ENCODE results near the gene COX6B1.
"Not testable (repeated sequence)": the region's sequence is repeated elsewhere in the genome, so short reads cannot be mapped to it uniquely, and the experiment has no call there.

COX6B1 gene

DNA sequence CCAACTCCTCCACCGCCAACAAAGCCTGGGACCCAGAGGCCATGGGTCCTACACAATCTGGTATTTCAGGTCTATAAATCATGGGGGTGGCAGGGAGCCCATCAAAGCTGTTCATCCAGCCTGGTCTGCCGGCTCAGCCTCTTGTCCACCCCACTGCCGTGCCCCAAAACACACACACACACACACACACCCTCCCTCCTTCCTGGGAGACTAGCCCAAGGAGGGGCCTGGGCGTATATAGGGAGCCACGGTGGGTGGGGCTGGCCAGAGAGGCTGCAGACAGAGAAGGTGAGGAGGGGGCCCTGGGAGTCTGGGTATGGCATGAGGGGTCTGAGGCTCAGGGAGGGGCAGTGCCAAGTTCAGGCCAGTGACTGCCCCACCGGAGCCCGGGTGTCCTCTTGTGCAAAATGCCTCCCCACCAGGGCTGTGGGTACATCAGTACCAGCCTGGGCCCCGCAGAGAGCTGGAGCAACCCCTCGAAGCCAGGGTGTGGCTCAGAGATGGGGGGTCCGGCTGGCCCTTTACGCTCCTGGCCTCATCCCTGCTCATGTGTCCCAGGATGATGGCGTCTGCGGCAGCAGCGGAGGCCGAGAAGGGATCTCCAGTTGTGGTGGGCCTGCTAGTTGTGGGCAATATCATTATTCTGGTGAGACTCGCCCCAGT is 18.3 kb downstream of the COX6B1 start, which contains the start of gene UPK1A:
Gene UPK1A, plus strand, starts transcription at position 267 of the 663 bp plus-strand sequence. Its CDS starts 296 bp downstream, at position 563.
- DNase-seq (ENCODE audit: low read depth), result no peak

DNA sequence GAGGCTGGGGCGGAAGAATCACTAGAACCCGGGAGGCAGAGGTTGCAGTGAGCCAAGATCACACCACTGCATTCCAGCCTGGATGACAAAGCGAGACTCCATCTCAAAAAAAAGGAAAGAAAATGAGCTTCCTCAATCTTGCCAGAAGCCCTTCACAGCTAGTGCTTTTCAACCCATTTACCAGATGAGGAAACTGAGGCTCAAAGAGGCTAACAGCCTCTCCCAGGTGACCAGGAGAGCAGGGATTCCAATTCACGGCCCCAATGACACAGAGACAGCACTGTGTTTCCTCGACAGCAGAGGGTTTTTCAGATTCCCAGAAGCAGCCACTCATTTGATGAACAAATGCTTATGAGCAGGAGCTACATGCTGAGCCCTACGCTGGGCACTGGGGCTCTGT is 21.4 kb downstream of the COX6B1 start:
- DNase-seq (ENCODE audit: low read depth), result no peak

DNA sequence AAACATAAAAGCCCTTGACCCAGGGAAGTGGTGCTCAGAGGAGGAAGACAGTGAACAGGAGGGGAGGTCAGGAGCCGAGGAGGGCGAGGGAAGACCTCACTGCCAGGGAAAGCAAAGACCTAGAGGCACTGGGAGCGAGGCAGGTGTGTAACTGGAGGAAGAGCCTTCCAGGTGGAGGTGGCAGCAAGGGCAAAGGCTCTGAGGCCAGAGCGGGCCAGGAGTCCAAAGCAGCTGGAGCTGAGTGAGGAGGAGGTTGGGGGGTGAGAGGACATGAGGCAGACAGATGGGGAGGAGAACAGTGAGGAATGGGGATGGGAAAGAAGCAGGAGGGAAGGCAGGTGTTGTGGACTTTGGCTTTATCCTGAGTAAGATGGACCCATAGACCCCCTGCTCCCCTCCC is 21.9 kb downstream of the COX6B1 start:
- no peak for DNase-seq (ENCODE audit: low read depth)

DNA sequence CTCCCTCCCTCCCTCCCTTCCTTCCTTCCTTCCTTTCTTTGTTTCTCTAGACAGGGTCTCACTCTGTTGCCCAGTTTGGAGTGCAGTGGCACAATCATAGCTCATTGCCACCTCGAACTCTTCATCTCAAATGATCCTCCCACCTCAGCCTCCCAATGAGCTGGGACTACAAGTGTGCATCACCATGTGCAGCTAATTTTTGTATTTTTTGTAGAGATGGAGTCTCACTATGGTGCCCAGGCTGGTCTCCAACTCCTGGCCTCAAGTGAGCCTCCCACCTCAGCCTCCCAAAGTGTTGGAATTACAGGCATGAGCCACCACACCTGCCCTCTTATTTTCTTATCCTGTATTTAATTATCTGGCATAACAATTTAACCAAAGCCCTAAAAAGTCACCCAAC is 22.6 kb downstream of the COX6B1 start:
- DNase-seq (ENCODE audit: low read depth), result no peak

DNA sequence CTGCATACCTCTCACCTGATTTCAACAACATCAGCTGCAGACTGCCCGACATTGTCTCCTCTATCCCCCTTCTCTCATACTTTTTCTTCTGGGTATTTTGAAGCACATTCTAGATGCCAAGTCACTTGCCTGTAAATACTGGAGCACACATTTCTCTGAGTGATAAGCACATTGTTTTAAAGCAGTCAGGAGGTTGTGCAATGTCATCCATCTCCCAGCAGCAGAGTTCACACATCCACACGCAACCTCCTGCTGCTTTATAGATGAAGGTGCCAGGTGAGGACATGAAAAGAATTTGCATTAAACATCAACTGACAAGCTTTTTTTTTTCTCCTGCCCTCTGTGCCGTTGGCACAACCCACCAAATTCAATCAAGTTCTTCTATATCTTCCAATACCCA is 23.7 kb downstream of the COX6B1 start:
- peak; percentile 67 for DNase-seq (ENCODE audit: low read depth)

DNA sequence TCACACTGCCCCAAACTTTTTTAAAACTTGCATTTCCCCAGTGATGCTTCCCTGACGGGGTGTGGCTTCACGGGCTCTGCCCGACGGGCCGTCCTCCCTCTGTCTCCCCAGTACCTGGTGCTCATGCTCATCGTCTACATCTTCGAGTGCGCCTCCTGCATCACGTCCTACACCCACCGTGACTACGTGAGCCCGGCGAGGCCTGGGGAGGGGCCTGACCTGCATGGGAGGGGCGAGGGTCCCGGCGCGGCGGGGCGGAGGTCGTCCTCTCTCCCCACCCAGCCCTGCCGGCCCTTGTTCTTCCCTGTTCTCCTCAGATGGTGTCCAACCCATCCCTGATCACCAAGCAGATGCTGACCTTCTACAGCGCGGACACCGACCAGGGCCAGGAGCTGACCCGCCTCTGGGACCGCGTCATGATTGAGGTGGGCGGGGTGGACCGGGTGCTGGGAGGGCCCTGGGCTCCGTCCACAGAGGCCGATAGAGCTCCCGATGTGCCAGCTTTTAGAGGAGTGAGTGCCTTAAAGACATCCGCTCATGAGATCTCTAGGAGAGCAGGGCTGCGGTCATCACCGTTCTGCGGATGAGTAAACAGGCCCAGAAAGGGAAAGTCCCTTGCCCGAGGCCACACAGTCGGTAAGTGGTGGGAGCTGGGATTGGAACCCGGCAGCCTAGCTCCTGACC is 25.1 kb downstream of the COX6B1 start:
- DNase-seq (ENCODE audit: low read depth), result peak; percentile 68

DNA sequence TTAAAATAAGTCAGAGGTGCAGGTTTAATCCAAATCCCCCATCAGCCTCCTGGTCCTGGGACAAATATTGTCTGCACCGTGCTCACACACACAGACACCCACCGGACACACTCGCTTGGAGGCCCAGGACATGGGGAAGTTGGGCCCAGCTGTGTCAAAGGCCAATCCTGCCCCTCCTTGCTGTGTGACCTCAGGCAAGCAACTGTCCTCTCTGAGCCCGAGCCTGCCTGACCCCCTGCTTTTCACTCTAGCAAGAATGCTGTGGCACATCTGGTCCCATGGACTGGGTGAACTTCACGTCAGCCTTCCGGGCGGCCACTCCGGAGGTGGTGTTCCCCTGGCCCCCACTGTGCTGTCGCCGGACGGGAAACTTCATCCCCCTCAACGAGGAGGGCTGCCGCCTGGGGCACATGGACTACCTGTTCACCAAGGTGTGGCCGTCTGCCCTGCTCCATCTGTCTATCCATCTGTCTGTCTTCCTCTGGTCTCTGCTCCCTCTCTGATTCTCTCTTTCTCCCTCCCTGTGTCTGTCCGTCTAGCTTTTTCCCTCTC is 27.5 kb downstream of the COX6B1 start:
- no peak for DNase-seq (ENCODE audit: low read depth)

DNA sequence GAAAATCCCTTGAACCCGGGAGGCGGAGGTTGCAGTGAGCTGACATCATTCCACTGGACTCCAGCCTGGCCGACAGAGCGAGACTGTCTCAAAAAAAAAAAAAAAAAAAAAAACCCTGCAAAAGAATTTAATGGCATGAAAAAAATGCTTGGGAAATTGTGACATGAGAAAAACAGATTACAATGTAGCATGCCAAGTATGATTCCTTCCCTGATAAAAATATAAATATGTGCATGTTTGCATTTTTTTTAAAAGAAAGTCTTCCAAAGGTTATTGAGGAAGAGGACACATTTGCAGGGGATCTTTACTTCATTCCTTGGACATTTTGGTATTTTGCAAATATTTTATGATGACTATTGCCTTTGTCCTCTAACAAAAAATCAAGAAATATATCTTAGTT is 41.7 kb downstream of the COX6B1 start:
- no peak for DNase-seq (ENCODE audit: low read depth)

DNA sequence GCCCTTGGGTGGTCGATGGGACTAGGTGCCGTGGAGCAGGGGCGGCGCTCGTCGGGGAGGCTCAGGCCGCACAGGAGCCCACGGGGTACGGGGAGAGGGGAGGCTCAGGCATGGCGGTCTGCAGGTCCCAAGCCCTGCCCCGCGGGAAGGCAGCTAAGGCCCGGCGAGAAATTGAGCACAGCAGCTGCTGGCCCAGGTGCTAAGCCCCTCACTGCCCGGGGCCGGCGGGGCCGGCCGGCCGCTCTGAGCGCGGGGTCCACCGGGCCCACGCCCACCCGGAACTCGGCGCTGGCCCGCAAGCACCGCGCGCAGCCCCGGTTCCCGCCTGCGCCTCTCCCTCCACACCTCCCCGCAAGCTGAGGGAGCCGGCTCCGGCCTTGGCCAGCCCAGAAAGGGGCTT is 43.0 kb downstream of the COX6B1 start:
- not testable (repeated sequence) for DNase-seq (ENCODE audit: low read depth)

DNA sequence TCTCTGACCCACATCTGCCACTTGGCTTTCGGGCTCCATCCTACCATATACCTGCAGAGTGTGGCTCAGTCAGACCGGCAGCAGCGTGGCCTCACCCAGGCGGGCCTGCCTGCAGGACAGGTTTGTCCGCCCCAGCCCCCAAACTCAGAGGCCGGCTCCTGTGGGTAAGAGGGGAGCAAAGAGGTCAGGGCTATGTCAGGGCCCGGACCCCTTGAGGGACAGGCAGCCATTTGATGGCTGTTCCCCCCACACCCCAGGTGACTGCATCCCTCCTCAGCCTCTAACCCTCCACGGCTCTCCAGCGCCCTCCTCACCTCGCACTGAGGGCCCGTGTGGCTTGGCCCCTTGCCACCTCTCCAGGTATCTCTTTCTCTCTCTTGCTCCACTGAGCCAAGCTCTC is 43.9 kb downstream of the COX6B1 start:
- DNase-seq (ENCODE audit: low read depth), result no peak

DNA sequence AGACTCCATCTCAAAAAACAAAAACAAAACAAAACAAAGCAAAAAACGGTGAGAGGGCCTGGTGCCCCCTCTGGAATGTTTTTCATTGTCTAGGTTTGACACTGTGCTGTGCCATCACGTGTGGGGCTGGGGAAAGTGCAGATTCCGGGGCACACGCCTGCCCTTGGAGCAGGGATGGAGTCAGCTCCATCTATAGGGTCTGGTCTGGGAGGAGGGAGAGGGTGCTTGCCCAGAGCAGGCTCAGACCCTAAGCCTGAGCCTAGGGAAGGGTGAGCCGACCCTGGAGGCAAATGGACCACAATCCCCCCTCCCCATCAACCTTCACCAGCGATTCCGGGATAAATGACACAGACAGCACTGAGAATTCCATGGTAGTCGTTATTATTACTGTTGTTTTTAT is 45.3 kb downstream of the COX6B1 start:
- no peak for DNase-seq (ENCODE audit: low read depth)

DNA sequence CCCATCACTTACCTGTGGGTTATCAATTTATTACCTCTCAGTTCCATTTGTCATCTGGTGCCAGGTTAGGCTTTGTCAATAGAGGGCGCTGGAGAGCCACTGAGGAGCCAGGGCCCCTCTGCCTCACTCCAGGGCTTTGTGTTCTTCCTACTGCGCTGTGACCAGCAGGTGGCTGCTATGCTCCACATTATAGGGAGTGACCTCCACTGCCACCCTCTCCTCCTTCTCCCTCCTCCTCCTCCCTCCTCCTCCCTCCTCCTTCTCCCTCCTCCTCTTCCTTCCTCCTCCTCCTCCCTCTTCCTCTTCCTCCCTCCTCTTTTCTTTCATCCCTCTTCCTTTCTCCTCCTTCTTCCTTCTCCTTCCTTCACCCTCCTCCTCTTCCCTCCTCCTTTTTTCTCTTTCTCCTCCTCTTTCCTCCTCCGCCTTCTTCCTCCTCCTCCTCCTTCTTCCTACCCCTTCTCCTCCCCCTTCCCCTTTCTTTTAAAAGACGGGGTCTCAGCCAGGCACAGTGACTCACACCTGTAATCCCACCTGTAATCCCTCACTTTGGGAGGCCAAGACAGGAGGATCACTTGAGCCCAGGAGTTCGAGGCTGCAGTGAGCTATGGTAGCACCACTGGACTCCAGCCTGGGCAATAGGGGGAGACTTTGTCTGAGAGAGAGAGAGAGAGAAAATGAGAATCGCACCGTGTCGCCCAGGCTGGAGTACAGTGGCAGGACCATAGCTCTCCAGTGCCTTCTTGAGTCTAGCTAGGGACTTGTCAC is 45.9 kb downstream of the COX6B1 start:
- DNase-seq (ENCODE audit: low read depth), result peak; percentile 79

DNA sequence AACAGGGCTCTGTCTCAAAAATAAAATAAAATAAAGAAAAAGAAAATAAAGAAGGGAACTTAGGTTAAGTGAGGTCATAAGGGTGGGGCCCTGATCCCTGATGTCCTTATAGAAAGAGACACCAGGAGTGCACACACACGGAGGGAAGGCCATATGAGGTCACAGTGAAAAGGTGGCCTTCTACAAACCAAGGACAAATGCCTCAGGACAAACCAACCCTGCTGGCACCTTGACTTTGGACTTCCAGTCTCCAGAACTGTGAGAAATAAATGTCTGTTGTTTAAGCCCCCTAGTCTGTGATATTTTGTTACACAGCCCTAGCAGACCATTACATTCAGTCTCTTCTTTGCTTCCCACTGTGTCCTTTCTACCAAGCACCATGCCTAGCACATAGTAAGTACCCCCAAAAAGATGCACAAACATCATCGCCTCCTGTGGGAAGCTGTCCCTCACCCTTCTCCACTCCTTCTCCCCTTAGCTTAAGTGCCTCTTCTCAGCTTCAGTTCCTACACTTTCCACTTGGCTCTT is 47.8 kb downstream of the COX6B1 start:
- no peak for DNase-seq (ENCODE audit: low read depth)

DNA sequence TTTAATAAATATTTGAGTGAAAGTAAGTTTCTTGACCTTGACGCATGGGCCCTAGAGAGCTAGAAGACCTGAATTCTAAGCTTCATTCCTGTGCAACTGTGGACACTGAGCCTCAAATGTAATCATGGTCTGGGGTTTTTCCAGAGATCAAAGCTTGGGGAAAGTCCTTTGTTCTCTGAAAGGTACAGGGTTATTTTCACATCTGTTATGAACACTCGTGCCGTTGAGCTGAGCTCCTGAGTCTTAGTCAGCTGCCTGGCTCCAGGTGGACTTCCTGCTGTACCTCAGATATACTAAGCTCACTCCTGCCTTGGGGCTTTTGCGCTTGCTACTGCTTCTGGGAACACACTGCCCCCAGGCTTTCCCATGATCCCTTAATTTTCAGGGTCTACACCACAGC is 48.7 kb downstream of the COX6B1 start:
- no peak for DNase-seq (ENCODE audit: low read depth)

DNA sequence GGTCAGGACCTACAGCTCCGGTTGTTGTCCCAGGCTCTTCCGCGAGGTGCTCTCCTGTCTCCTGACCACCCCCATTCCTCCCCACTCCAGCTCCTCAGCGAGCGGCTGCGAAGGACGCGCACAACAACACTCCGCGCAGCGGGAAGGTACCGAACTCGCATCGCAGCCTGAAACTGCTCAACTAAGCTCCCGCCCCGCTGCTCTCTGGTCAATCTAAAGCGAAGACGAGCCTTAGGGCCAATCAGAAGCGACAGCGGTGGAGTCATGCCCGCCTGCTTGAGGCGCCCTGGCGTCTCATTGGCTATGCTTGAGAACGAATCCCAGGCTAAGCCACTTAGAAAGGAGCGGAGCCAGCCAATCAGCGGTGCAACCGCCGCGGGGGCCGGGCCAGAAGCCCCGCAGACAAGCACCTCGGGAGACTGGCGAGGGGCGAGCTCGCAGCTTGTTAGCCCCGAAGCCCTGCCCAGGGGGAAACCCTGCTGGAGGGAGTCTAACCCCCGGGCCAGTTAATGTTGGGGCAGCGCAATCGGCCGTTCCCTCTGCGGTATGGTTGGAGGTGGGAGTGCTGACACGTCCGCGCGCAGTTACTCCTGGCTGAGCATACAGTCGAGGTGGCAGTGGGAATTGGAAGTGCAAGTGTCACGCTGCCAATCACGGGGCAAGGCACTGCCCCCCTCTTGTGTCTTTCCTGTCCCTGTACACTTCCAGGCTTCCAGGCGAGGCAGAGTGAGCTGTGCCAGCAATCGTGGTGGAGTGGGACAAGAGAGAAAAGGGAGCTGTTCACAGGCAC is 54.3 kb downstream of the COX6B1 start:
- DNase-seq (ENCODE audit: low read depth), result peak; percentile 97

DNA sequence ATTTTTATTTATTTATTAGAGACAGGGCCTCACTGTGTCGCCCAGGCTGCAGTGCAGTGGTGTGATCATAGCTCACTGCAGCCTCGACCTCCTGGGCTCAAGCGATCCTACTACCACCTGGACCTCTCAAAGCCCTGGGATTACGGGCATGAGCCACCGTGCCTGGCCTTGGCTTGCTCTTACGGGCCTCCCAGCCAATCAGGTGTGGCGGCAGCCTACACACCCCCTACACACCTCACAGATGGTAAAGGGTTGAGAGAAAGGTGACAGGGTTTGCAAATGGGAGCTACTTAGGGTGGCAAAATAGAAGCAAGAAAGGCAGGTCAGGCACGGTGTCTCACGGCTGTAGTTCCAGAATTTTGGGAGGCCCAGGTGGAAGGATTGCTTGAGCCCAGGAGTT is 55.2 kb downstream of the COX6B1 start:
- DNase-seq (ENCODE audit: low read depth), result no peak

DNA sequence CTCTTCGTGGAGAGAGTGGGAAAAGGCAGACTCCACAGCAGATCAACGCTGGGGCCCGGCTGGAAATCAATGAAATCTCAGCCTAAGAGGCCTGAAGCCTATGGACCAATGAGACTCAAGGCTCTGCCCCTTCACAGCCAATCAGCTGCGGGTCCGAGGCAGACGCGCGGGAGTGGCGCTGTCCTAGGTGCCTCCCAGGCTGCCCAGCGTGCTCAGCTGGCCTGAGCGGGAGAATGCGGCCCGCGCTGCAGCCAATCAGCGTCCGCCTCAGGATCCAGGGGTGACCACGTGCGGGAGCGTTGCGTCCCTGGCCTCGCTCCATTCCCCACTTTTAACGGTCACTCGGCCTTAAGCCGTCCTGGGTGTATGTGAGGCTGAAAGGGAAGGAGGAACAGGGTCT is 56.1 kb downstream of the COX6B1 start, which contains the start of gene ZBTB32:
Gene ZBTB32, plus strand, starts transcription at position 341 of the 400 bp plus-strand sequence. CDS start 10,069 bp downstream, outside the sequence.
- DNase-seq (ENCODE audit: low read depth), result peak; percentile 65
